ENCODE data around the gene HTR2A. TPM values are rescaled to one million over a fixed set of nuclear protein-coding genes. Genes with fewer than 3 reads are reported as not detected.
"Not testable (repeated sequence)": the region's sequence is repeated elsewhere in the genome, so short reads cannot be mapped to it uniquely, and the experiment has no call there.

HTR2A gene
- polyA plus RNA-seq, 5 donors: 0.48 to 1.1 (median 0.80) TPM

DNA sequence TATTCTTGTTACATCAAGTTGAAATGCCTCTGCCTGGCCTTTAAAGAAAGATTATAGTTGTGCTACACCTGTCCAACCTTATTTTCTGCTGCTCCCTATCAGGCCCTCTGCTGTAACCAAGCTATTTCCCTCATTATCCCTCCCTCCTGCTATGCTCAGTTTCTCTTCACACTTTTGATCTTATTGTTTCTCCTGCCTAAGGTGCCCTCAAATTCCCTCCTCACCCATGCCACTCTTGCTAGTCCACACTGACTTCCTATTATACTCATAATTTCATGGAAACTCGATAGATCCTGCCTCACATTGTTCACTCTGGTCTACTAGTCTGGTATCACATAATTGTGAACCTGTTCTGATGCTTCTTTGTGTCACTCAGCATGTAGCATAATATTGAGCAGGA is 80.5 kb downstream of the HTR2A start:
- no peak for DNase-seq

- no peak for DNase-seq
These were observed 84.5 kb downstream of the HTR2A start for GRCh38 chr13:46812301-46812797.

GRCh38 chr13:46810440-46810839 is 86.4 kb downstream of the HTR2A start:
- DNase-seq: no peak

DNA sequence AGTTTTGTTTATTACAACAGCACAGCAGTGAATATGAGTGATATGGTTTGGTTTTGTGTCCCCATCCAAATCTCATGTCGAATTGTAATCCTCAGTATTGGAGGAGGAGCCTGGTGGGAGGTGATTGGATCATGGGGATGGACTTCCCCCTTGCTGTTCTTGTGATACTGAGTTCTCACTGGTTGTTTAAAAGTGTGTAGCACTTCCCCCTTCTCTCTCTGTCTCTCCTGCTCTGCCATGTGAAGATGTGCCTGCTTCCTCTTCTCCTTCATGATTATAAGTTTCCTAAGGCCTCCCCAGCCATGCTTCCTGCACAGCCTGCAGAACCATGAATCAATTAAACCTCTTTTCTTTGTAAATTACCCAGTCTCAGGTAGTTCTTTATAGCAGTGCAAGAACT is 91.9 kb downstream of the HTR2A start:
- not testable (repeated sequence) for DNase-seq

GRCh38 chr13:46804391-46804815 is 92.5 kb downstream of the HTR2A start:
- no peak for DNase-seq

DNA sequence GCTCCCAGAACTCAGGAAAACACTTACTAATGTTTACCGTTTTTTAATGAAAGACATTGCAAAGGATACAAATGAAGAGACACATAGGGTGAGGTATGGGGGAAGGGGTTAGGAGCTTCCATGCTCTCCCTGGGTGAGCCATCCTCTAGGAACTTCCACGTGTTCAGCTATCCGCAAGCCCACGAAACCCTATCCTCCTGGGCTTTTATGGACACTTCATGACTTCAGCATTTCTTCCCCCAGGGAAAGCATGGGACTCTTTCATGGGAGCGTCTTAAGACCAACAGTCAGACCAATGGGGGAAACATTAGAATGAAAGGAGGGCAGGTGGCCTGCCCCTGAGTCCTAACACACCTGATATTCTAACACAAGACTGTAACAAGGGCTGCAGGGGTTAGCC is 93.3 kb downstream of the HTR2A start:
- no peak for DNase-seq

- no peak for DNase-seq
These were observed 95.0 kb downstream of the HTR2A start for GRCh38 chr13:46801858-46802257.

DNA sequence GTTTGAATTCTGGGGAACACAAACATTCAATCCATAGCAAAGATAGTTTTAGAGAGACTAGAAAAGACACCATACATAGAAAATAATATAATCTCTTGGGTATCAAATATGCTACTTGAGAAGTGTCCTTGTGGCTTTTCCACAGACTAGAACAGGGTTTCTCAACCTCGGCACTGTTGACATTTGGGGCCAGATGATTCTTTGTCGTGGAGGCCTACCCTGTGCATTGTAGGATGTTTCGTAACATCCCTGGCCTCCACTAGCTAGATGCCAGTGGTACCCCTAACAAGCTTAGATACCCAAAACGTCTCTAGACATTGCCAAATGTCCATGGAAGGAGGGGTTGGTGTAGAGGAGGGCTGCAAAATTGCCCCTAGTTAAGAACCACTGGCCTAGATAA is 97.7 kb downstream of the HTR2A start:
- no peak for DNase-seq

GRCh38 chr13:46797501-46798237 is 99.2 kb downstream of the HTR2A start:
- no peak for DNase-seq

GRCh38 chr13:46796515-46797474 is 100.1 kb downstream of the HTR2A start, which contains the start of gene ESD:
Gene ESD, minus strand, starts transcription at chr13:46797161. Its CDS starts 5,748 bp downstream, at chr13:46791413.
- DNase-seq: peak; percentile 92 to 93

DNA sequence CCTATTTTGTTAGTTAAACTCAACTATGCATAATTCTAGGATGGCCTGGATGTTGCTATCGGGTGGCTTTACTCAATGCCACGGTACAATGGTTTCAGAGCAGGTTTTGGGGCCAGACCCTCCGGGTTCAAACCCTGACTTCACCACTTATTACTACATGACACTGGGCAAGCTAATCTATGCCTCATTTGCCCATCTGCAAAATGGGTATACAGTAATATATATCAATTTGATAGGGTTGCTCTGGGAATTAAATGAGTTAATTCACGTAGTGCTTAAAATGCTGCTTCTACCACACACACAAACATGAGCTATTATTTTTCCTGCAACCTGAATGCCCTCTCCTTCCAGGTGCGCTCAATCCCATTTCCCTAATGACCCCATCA is 100.7 kb downstream of the HTR2A start:
- DNase-seq: no peak

DNA sequence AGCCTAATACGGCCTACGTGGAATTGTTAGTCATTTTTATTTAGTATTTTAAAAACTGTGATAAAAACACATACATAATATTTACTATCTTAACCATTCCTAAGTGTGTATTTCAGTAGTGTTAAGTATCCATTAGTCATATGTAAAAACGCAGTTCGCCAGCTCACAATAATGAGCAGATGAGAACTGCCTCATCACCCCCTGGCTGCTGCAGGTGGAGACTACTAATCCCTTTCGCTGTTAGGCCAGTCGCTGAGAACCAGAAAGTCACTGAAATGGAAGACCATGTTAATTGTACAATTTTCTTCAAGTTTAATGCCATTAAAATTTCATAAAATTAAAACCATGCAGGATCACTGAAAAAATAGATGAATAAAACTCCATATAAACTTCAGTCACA is 101.5 kb downstream of the HTR2A start:
- DNase-seq: no peak

DNA sequence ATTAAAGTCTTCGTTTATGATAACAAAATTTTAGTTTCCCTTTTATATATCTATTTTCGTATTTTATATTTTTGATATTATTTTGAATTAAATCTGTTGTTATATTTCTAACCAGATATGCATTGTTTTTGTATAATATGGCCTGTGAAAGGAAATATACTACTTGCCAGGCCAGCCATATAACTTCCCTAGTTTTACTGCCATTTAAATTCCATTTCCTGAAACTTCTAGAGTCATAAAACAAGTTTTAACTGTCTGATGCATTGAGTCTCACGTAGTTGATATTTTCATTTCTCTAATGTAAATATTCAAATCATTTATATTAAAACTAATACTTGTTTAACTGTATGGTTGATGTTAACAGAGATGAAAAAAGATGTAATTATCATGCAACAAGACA is 113.3 kb downstream of the HTR2A start:
- no peak for DNase-seq

DNA sequence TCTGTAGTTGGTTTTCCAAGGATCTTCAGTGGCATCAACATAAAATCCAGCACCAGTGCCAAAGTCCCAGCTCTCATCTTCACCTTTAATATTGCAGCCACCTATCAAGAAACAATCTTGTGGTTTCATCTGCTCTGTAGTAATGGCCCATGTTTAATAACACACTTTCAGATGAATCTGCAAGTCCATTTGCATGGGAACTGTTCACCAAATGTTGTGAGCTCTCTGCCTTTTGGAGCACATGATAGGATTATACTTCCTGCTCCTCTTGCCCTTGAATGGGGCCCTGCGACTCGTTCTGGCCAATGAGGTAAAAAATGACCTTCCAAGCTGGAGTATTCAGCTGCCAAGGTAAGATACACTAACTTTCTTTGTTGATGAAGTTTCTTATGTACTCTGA is 114.2 kb downstream of the HTR2A start:
- DNase-seq: no peak

- DNase-seq: no peak
These were observed 114.8 kb downstream of the HTR2A start for GRCh38 chr13:46782066-46782465.

Other genes with a start within 250 kb of the HTR2A start
- 100 to 1,000 TPM; 221 to 276 (median 256) TPM for gene ESD, start 99.9 kb downstream of the HTR2A start, polyA plus RNA-seq (ENCODE audit: insufficient read depth in 1 of 5, insufficient read length in 5 of 5, low replicate concordance in 1 of 5)